Memory B cell (primary cell): Measurements from ENCODE around the gene LTN1.

Source experiments
- ATAC-seq: fragments of 150-1000 bp; cut with Tn5 transposase; 2 replicates; pipeline ENCODE4 v1.10.0; 2021; ENCODE audit warnings: low read depth, mild to moderate bottlenecking, moderate library complexity
- DNase-seq, 2 donors: peaks; one replicate each; pipeline ENCODE4 v3.0.0; 2022; ENCODE audit warnings: low spot score in 2 of 2
- H3K27ac Mint-ChIP-seq: one replicate; pipeline ENCODE4 v1.8.0; 2022; ENCODE audit warnings: mild to moderate bottlenecking, moderate library complexity, mixed read lengths
- H3K27me3 Mint-ChIP-seq: one replicate; pipeline ENCODE4 v1.8.0; 2022; ENCODE audit warnings: mixed read lengths
- H3K36me3 Mint-ChIP-seq: one replicate; pipeline ENCODE4 v1.8.0; 2022; ENCODE audit warnings: mild to moderate bottlenecking, mixed read lengths
- H3K4me1 Mint-ChIP-seq: one replicate; pipeline ENCODE4 v1.8.0; 2022; ENCODE audit warnings: mixed read lengths
- H3K4me3 Mint-ChIP-seq: one replicate; pipeline ENCODE4 v1.8.0; 2022; ENCODE audit warnings: mild to moderate bottlenecking, moderate library complexity, mixed read lengths
- H3K9me3 Mint-ChIP-seq: one replicate; pipeline ENCODE4 v1.8.0; 2022; ENCODE audit warnings: mixed read lengths

LTN1 gene

GRCh38 chr21:28903448-28903847 lies 89.2 kb downstream of the LTN1 start:
- Mint-ChIP-seq H3K4me1 (no peaks in the 10 kb centered on the region), H3K9me3 (peaks cover 3% of the 10 kb centered on the region), H3K36me3 (no peaks in the 10 kb centered on the region), H3K27me3 (peaks cover 4% of the 10 kb centered on the region), H3K4me3 (no peak overlapping the region), H3K27ac (no peak overlapping the region)
- ATAC-seq (no peak), DNase-seq (no peak)

GRCh38 chr21:28900481-28900880 lies 92.2 kb downstream of the LTN1 start:
- DNase-seq (no peak), ATAC-seq (no peak)
- Mint-ChIP-seq H3K4me1 (no peaks in the 10 kb centered on the region), H3K4me3 (no peak overlapping the region), H3K27me3 (peaks cover 7% of the 10 kb centered on the region), H3K27ac (no peak overlapping the region), H3K36me3 (no peaks in the 10 kb centered on the region), H3K9me3 (peaks cover 5% of the 10 kb centered on the region)

GRCh38 chr21:28899744-28900143 lies 92.9 kb downstream of the LTN1 start:
- DNase-seq: no peak
- Mint-ChIP-seq H3K36me3 (no peaks in the 10 kb centered on the region), H3K4me1 (no peaks in the 10 kb centered on the region), H3K9me3 (peaks cover 5% of the 10 kb centered on the region), H3K27ac (no peak overlapping the region), H3K27me3 (peaks cover 7% of the 10 kb centered on the region), H3K4me3 (no peak overlapping the region)
- ATAC-seq: no peak

GRCh38 chr21:28899220-28899619 lies 93.5 kb downstream of the LTN1 start:
- Mint-ChIP-seq H3K4me1 (no peaks in the 10 kb centered on the region), H3K9me3 (peaks cover 5% of the 10 kb centered on the region)

GRCh38 chr21:28893687-28894086 lies 99.0 kb downstream of the LTN1 start:
- Mint-ChIP-seq H3K36me3 (no peaks in the 10 kb centered on the region), H3K4me1 (no peaks in the 10 kb centered on the region), H3K9me3 (peaks cover 2% of the 10 kb centered on the region), H3K27ac (no peak overlapping the region), H3K4me3 (no peak overlapping the region), H3K27me3 (peaks cover 10% of the 10 kb centered on the region)
- DNase-seq: no peak
- no peak for ATAC-seq

More at GRCh38 chr21:28899220-28899619, 93.5 kb downstream of the LTN1 start:
- H3K27ac Mint-ChIP-seq: no peak overlapping the region
- no peak overlapping the region for H3K4me3 Mint-ChIP-seq
- ATAC-seq (no peak), DNase-seq (no peak)
- peaks cover 7% of the 10 kb centered on the region for H3K27me3 Mint-ChIP-seq
- no peaks in the 10 kb centered on the region for H3K36me3 Mint-ChIP-seq

- H3K36me3 Mint-ChIP-seq: no peaks in the 10 kb centered on the region
- H3K4me3 Mint-ChIP-seq: no peak overlapping the region
- DNase-seq (no peak), ATAC-seq (no peak)
- H3K27me3 Mint-ChIP-seq: peaks cover 10% of the 10 kb centered on the region
- no peak overlapping the region for H3K27ac Mint-ChIP-seq
- no peaks in the 10 kb centered on the region for H3K4me1 Mint-ChIP-seq
- H3K9me3 Mint-ChIP-seq: peaks cover 2% of the 10 kb centered on the region
Measured at GRCh38 chr21:28892199-28893111, 100.2 kb downstream of the LTN1 start.

GRCh38 chr21:28885853-28886177 lies 106.9 kb downstream of the LTN1 start:
- Mint-ChIP-seq H3K27ac (peak overlapping the region; percentile 95), H3K4me3 (no peak overlapping the region), H3K36me3 (peaks cover 7% of the 10 kb centered on the region), H3K4me1 (peaks cover 6% of the 10 kb centered on the region), H3K27me3 (peaks cover 5% of the 10 kb centered on the region), H3K9me3 (no peaks in the 10 kb centered on the region)
- no peak for DNase-seq
- no peak for ATAC-seq

- H3K4me3 Mint-ChIP-seq: peak overlapping the region; percentile 94
- H3K27me3 Mint-ChIP-seq: peaks cover 5% of the 10 kb centered on the region
- peaks cover 6% of the 10 kb centered on the region for H3K4me1 Mint-ChIP-seq
- H3K9me3 Mint-ChIP-seq: no peaks in the 10 kb centered on the region
- ATAC-seq (peak; percentile 90), DNase-seq (peak; percentile 83 to 89)
- peaks cover 7% of the 10 kb centered on the region for H3K36me3 Mint-ChIP-seq
- peak overlapping the region; percentile 95 for H3K27ac Mint-ChIP-seq
Measured at GRCh38 chr21:28884976-28885852, 107.5 kb downstream of the LTN1 start.

- H3K4me3 Mint-ChIP-seq: peak overlapping the region; percentile 94
- ATAC-seq: peak; percentile 7
Measured at GRCh38 chr21:28884481-28884880, 108.2 kb downstream of the LTN1 start.

GRCh38 chr21:28883931-28884330 lies 108.7 kb downstream of the LTN1 start:
- H3K4me1 Mint-ChIP-seq: peaks cover 6% of the 10 kb centered on the region
- peaks cover under 1% of the 10 kb centered on the region for H3K27me3 Mint-ChIP-seq
- H3K36me3 Mint-ChIP-seq: peaks cover 7% of the 10 kb centered on the region
- DNase-seq (no peak), ATAC-seq (no peak)
- no peaks in the 10 kb centered on the region for H3K9me3 Mint-ChIP-seq
- peak overlapping the region; percentile 53 for H3K27ac Mint-ChIP-seq
- H3K4me3 Mint-ChIP-seq: peak overlapping the region; percentile 94

More at GRCh38 chr21:28884481-28884880, 108.2 kb downstream of the LTN1 start:
- Mint-ChIP-seq H3K4me1 (peaks cover 6% of the 10 kb centered on the region), H3K27me3 (peaks cover 4% of the 10 kb centered on the region), H3K9me3 (no peaks in the 10 kb centered on the region), H3K36me3 (peaks cover 7% of the 10 kb centered on the region), H3K27ac (peak overlapping the region; percentile 95)
- no peak for DNase-seq

- no peak for ATAC-seq
- no peak overlapping the region for H3K27ac Mint-ChIP-seq
- no peak for DNase-seq
- no peak overlapping the region for H3K4me3 Mint-ChIP-seq
- peaks cover 8% of the 10 kb centered on the region for H3K4me1 Mint-ChIP-seq
- H3K36me3 Mint-ChIP-seq: peaks cover 12% of the 10 kb centered on the region
- H3K9me3 Mint-ChIP-seq: no peaks in the 10 kb centered on the region
- no peaks in the 10 kb centered on the region for H3K27me3 Mint-ChIP-seq
Measured at GRCh38 chr21:28882345-28882744, 110.3 kb downstream of the LTN1 start.
